SK-N-SH treated with all-trans-retinoic acid at 6 μM for 48 hours (cell line): ENCODE data around the gene TOM1.

Source experiments
- ATAC-seq: fragments of 200-7000 bp; cut with Tn5 transposase; 3 replicates; pipeline ENCODE4 v1.9.1; 2020; ENCODE audit warnings: mild to moderate bottlenecking, moderate library complexity
- ARNTL ChIP-seq: fragments of 450-650 bp; formaldehyde crosslinking; IDR thresholded peaks from 2 replicates; pipeline ENCODE4 v1.5.0; 2020; ENCODE audit warnings: low read depth, mild to moderate bottlenecking, moderate library complexity, borderline replicate concordance
- BACH2 ChIP-seq: fragments of 250-450 bp; sonication (Bioruptor Pico); IDR thresholded peaks from 2 replicates; pipeline ENCODE4 v1.9.0; 2021; ENCODE audit warnings: mild to moderate bottlenecking, borderline replicate concordance
- CSDC2 ChIP-seq: fragments of 250-450 bp; sonication (Bioruptor Pico); IDR thresholded peaks from 2 replicates; pipeline ENCODE4 v1.5.0; 2020; ENCODE audit warnings: mild to moderate bottlenecking, moderate library complexity
- ESRRG ChIP-seq: fragments of 250-450 bp; sonication (Bioruptor Pico); IDR thresholded peaks from 2 replicates; pipeline ENCODE4 v1.6.1; 2021; ENCODE audit warnings: mild to moderate bottlenecking
- GLIS3 ChIP-seq: fragments of 250-450 bp; sonication (Bioruptor Pico); IDR thresholded peaks from 2 replicates; pipeline ENCODE4 v1.5.0; 2020; ENCODE audit warnings: mild to moderate bottlenecking, moderate library complexity
- ISL1 ChIP-seq: fragments of 250-450 bp; sonication (Bioruptor Pico); IDR thresholded peaks from 2 replicates; pipeline ENCODE4 v2.1.2; 2022; ENCODE audit warnings: mild to moderate bottlenecking, moderate library complexity
- OSR1 ChIP-seq: fragments of 250-450 bp; sonication (Bioruptor Pico); IDR thresholded peaks from 2 replicates; pipeline ENCODE4 v1.8.0; 2022; ENCODE audit warnings: moderate library complexity, mild to moderate bottlenecking, inconsistent platforms
- PPARA ChIP-seq: fragments of 250-450 bp; sonication (Bioruptor Pico); IDR thresholded peaks from 2 replicates; pipeline ENCODE4 v1.5.0; 2020; ENCODE audit warnings: mild to moderate bottlenecking, borderline replicate concordance
- RARB ChIP-seq: fragments of 250-450 bp; sonication (Bioruptor Pico); IDR thresholded peaks from 2 replicates; pipeline ENCODE4 v1.8.0; 2021; ENCODE audit warnings: mild to moderate bottlenecking, moderate library complexity
- SNAI2 ChIP-seq: fragments of 250-450 bp; sonication (Bioruptor Pico); IDR thresholded peaks from 2 replicates; pipeline ENCODE4 v1.5.0; 2020; ENCODE audit warnings: mild to moderate bottlenecking, moderate library complexity
- TCF4 ChIP-seq: fragments of 250-450 bp; sonication (Bioruptor Pico); IDR thresholded peaks from 2 replicates; pipeline ENCODE4 v1.8.0; 2021; ENCODE audit warnings: mild to moderate bottlenecking, moderate library complexity, borderline replicate concordance
- TOX ChIP-seq: fragments of 250-450 bp; sonication (Bioruptor Pico); IDR thresholded peaks from 2 replicates; pipeline ENCODE4 v1.8.0; 2021; ENCODE audit warnings: mild to moderate bottlenecking, moderate library complexity, borderline replicate concordance
- ZC3H10 ChIP-seq: fragments of 250-450 bp; sonication (Bioruptor Pico); IDR thresholded peaks from 2 replicates; pipeline ENCODE4 v1.5.1; 2021; ENCODE audit warnings: mild to moderate bottlenecking, moderate library complexity
- ZFP3 ChIP-seq: fragments of 250-450 bp; sonication (Bioruptor Pico); IDR thresholded peaks from 2 replicates; pipeline ENCODE4 v1.5.0; 2020; ENCODE audit warnings: mild to moderate bottlenecking, moderate library complexity
- ZFP30 ChIP-seq: fragments of 450-650 bp; formaldehyde crosslinking; IDR thresholded peaks from 2 replicates; pipeline ENCODE4 v1.5.0; 2022; ENCODE audit warnings: mild to moderate bottlenecking, moderate library complexity
- ZNF565 ChIP-seq: fragments of 450-650 bp; formaldehyde crosslinking; conservative IDR thresholded peaks from 2 replicates; pipeline ENCODE4 v1.5.0; 2020; ENCODE audit warnings: low read depth, mild to moderate bottlenecking, moderate library complexity
- ZNF70 ChIP-seq: fragments of 450-650 bp; formaldehyde crosslinking; IDR thresholded peaks from 2 replicates; pipeline ENCODE4 v1.5.0; 2020; ENCODE audit warnings: mild to moderate bottlenecking, moderate library complexity
- ZNF8 ChIP-seq: fragments of 450-650 bp; formaldehyde crosslinking; IDR thresholded peaks from 2 replicates; pipeline ENCODE4 v1.5.0; 2020; ENCODE audit warnings: mild to moderate bottlenecking, moderate library complexity
- TF ChIP-seq, protein P1 (sequence below): fragments of 250-450 bp; sonication (Bioruptor Pico); IDR thresholded peaks from 2 replicates; pipeline ENCODE4 v1.8.0; 2020; ENCODE audit warnings: mild to moderate bottlenecking, moderate library complexity, borderline replicate concordance
- TF ChIP-seq, protein P2 (sequence below): fragments of 250-450 bp; sonication (Bioruptor Pico); IDR thresholded peaks from 2 replicates; pipeline ENCODE4 v1.5.1; 2020; ENCODE audit warnings: low read depth, mild to moderate bottlenecking, moderate library complexity
- TF ChIP-seq, protein P3 (sequence below): fragments of 250-450 bp; sonication (Bioruptor Pico); IDR thresholded peaks from 2 replicates; pipeline ENCODE4 v1.8.0; 2021; ENCODE audit warnings: low read depth, mild to moderate bottlenecking, moderate library complexity, borderline replicate concordance
- TF ChIP-seq, protein P4 (sequence below): fragments of 250-450 bp; sonication (Bioruptor Pico); IDR thresholded peaks from 2 replicates; pipeline ENCODE4 v1.5.1; 2021; ENCODE audit warnings: mild to moderate bottlenecking, moderate library complexity
- TF ChIP-seq, protein P5 (sequence below): fragments of 250-450 bp; sonication (Bioruptor Pico); IDR thresholded peaks from 2 replicates; pipeline ENCODE4 v1.5.0; 2020; ENCODE audit warnings: mild to moderate bottlenecking, moderate library complexity

The TOM1 gene

DNA sequence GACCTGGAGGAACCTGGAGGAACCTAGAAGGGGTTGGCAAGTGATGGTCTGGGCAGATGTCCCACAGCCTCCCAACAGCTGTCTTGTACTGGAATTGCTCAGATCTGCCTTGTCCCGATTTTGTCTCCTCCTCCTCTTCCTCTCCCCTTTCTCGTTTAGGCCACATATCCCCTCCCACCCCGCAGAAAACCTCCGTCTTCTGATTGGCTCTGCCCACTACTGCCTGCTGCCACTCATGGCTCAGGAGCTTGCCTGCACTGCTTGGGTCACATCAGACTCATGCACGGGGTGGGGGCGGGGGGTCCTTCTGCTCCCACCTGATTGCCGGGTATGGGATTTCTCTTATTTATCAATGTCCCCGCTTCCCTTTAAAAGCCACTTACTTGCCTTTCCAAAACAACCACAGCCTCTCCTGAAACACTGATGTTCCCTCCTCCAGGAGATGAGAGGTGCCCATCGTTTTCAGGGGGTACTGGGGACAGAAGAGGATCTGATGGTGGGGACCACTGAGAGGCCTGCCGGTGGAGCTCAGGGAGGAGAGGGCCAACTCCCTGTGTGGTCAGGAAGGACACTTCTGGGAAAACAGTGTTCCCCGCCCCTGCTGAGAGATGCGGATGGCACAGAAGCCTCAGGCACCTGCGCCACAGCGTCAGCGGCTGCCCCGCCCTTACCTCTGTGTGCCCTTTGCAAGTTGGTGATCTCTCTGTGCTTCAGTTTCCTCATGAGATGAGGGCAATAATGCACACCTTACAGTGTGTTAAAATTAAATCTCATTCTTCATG lies 14.7 kb downstream of the TOM1 start:
- ATAC-seq, result no peak
- TF ChIP-seq ARNTL (CRISPR knock-in tag) (no peak), TCF4 (no peak), BACH2 (no peak), OSR1 (CRISPR knock-in tag) (no peak), ZC3H10 (no peak), TOX (CRISPR knock-in tag) (no peak), ZNF8 (no peak), ZFP3 (CRISPR knock-in tag) (no peak), ZNF565 (CRISPR knock-in tag) (no peak), ISL1 (CRISPR knock-in tag) (no peak), SNAI2 (CRISPR knock-in tag) (no peak), ZNF70 (CRISPR knock-in tag) (no peak), RARB (CRISPR knock-in tag) (no peak), CSDC2 (CRISPR knock-in tag) (no peak), PPARA (CRISPR knock-in tag) (no peak), ESRRG (CRISPR knock-in tag) (no peak)
- TF ChIP-seq, protein P1, sequence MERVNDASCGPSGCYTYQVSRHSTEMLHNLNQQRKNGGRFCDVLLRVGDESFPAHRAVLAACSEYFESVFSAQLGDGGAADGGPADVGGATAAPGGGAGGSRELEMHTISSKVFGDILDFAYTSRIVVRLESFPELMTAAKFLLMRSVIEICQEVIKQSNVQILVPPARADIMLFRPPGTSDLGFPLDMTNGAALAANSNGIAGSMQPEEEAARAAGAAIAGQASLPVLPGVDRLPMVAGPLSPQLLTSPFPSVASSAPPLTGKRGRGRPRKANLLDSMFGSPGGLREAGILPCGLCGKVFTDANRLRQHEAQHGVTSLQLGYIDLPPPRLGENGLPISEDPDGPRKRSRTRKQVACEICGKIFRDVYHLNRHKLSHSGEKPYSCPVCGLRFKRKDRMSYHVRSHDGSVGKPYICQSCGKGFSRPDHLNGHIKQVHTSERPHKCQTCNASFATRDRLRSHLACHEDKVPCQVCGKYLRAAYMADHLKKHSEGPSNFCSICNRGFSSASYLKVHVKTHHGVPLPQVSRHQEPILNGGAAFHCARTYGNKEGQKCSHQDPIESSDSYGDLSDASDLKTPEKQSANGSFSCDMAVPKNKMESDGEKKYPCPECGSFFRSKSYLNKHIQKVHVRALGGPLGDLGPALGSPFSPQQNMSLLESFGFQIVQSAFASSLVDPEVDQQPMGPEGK, result no peak
- TF ChIP-seq, protein P2, sequence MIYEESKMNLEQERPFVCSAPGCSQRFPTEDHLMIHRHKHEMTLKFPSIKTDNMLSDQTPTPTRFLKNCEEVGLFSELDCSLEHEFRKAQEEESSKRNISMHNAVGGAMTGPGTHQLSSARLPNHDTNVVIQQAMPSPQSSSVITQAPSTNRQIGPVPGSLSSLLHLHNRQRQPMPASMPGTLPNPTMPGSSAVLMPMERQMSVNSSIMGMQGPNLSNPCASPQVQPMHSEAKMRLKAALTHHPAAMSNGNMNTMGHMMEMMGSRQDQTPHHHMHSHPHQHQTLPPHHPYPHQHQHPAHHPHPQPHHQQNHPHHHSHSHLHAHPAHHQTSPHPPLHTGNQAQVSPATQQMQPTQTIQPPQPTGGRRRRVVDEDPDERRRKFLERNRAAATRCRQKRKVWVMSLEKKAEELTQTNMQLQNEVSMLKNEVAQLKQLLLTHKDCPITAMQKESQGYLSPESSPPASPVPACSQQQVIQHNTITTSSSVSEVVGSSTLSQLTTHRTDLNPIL (CRISPR knock-in tag), result no peak
- TF ChIP-seq, protein P3, sequence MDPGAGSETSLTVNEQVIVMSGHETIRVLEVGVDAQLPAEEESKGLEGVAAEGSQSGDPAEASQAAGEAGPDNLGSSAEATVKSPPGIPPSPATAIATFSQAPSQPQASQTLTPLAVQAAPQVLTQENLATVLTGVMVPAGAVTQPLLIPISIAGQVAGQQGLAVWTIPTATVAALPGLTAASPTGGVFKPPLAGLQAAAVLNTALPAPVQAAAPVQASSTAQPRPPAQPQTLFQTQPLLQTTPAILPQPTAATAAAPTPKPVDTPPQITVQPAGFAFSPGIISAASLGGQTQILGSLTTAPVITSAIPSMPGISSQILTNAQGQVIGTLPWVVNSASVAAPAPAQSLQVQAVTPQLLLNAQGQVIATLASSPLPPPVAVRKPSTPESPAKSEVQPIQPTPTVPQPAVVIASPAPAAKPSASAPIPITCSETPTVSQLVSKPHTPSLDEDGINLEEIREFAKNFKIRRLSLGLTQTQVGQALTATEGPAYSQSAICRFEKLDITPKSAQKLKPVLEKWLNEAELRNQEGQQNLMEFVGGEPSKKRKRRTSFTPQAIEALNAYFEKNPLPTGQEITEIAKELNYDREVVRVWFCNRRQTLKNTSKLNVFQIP (CRISPR knock-in tag), result no peak
- TF ChIP-seq, protein P4, sequence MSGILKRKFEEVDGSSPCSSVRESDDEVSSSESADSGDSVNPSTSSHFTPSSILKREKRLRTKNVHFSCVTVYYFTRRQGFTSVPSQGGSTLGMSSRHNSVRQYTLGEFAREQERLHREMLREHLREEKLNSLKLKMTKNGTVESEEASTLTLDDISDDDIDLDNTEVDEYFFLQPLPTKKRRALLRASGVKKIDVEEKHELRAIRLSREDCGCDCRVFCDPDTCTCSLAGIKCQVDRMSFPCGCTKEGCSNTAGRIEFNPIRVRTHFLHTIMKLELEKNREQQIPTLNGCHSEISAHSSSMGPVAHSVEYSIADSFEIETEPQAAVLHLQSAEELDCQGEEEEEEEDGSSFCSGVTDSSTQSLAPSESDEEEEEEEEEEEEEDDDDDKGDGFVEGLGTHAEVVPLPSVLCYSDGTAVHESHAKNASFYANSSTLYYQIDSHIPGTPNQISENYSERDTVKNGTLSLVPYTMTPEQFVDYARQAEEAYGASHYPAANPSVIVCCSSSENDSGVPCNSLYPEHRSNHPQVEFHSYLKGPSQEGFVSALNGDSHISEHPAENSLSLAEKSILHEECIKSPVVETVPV, result no peak

DNA sequence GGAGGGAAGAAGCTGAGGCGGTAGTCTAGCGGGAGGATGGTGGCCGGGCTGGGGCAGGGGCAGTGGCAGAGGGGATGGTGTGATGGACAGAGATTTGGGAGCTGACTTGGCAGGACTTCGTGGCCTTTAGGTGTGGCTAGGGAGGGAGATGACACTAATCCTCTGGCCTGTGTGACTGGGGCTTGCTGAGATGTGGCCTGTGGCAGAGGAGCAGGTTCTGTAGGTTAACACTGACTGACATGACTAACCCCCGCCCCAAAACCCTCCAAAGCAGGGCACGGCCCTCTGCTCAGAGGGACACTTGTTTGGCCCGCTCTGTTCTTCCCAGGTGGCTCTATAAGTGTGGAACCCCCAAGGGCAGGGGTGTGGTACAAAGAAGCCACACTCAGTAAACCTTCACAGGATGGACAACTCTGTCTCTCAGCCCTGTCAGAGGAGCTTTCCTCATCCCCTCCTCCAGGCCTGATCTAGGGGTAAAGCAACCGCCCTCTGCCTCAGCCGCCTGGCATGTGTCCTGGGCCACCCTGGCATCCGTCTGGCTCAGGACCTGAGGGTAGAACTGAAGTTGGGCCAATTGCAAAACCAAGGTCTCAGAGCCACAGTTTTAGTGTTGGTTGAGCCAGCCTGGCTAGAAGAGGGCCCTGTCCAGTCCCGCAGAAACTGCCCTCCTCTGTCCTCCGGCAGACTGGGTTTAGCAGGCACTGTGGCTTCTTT lies 15.6 kb downstream of the TOM1 start:
- TF ChIP-seq ZNF70 (CRISPR knock-in tag) (no peak), BACH2 (no peak), PPARA (CRISPR knock-in tag) (no peak), TCF4 (no peak), ZFP3 (CRISPR knock-in tag) (no peak), GLIS3 (CRISPR knock-in tag) (no peak), ESRRG (CRISPR knock-in tag) (no peak), ZFP30 (CRISPR knock-in tag) (no peak), RARB (CRISPR knock-in tag) (no peak), OSR1 (CRISPR knock-in tag) (no peak), ZC3H10 (no peak), ZNF8 (no peak), CSDC2 (CRISPR knock-in tag) (no peak), ISL1 (CRISPR knock-in tag) (no peak), TOX (CRISPR knock-in tag) (no peak), ZNF565 (CRISPR knock-in tag) (no peak)
- TF ChIP-seq, protein P4, result no peak
- TF ChIP-seq, protein P5, sequence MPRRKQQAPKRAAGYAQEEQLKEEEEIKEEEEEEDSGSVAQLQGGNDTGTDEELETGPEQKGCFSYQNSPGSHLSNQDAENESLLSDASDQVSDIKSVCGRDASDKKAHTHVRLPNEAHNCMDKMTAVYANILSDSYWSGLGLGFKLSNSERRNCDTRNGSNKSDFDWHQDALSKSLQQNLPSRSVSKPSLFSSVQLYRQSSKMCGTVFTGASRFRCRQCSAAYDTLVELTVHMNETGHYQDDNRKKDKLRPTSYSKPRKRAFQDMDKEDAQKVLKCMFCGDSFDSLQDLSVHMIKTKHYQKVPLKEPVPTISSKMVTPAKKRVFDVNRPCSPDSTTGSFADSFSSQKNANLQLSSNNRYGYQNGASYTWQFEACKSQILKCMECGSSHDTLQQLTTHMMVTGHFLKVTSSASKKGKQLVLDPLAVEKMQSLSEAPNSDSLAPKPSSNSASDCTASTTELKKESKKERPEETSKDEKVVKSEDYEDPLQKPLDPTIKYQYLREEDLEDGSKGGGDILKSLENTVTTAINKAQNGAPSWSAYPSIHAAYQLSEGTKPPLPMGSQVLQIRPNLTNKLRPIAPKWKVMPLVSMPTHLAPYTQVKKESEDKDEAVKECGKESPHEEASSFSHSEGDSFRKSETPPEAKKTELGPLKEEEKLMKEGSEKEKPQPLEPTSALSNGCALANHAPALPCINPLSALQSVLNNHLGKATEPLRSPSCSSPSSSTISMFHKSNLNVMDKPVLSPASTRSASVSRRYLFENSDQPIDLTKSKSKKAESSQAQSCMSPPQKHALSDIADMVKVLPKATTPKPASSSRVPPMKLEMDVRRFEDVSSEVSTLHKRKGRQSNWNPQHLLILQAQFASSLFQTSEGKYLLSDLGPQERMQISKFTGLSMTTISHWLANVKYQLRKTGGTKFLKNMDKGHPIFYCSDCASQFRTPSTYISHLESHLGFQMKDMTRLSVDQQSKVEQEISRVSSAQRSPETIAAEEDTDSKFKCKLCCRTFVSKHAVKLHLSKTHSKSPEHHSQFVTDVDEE (CRISPR knock-in tag), result no peak
- TF ChIP-seq, protein P1, result no peak
- no peak for ATAC-seq
